HG02610 (cell line): Measurements from ENCODE around the gene ASCC1.
A peak's percentile ranks its signal among the peaks of the same experiment; 100 is the strongest.

Source experiments
- ATAC-seq: cut with Tn5 transposase; IDR thresholded peaks from one replicate; pipeline ENCODE4 v1.9.1; 2021; ENCODE audit warnings: mild to moderate bottlenecking, moderate library complexity; ENCODE audit not compliant: unreplicated experiment

The ASCC1 gene

GRCh38 chr10:72056113-72056512 lies 160.0 kb downstream of the ASCC1 start:
- ATAC-seq, result no peak

GRCh38 chr10:72053690-72054089 lies 162.4 kb downstream of the ASCC1 start:
- ATAC-seq, result no peak

- no peak for ATAC-seq
Measured at GRCh38 chr10:72050873-72051272, 165.2 kb downstream of the ASCC1 start.

- ATAC-seq, result no peak
Measured at GRCh38 chr10:72049969-72050781, 165.9 kb downstream of the ASCC1 start.

- ATAC-seq, result no peak
Measured at GRCh38 chr10:72049472-72049871, 166.6 kb downstream of the ASCC1 start.

- peak; percentile 44 for ATAC-seq
Measured at GRCh38 chr10:72048450-72049124, 167.5 kb downstream of the ASCC1 start.
